HL-60 (cell line): ENCODE data around the gene POLR2H.

ENCODE experiments used
- CTCF ChIP-seq: IDR thresholded peaks from one replicate; pipeline ENCODE4 v1.5.1; 2011; ENCODE audit warnings: low read length, control low read depth, inconsistent platforms; ENCODE audit not compliant: insufficient read depth
- GABPA ChIP-seq: IDR thresholded peaks from 2 replicates; pipeline ENCODE4 v1.6.1; 2012; ENCODE audit warnings: low read depth
- POLR2AphosphoS5 ChIP-seq: IDR thresholded peaks from 2 replicates; pipeline ENCODE4 v1.6.1; 2012; ENCODE audit warnings: low read depth
- REST ChIP-seq: IDR thresholded peaks from 2 replicates; pipeline ENCODE4 v1.6.1; 2012; ENCODE audit warnings: low read depth; ENCODE audit not compliant: insufficient replicate concordance

GRCh38 chr3:184366619-184367289 lies 5.2 kb downstream of the POLR2H start:
- TF ChIP-seq GABPA (no peak), CTCF (no peak), REST (no peak), POLR2AphosphoS5 (no peak)
